ENCODE data around the gene GALNT9. TPM values are rescaled to one million over a fixed set of nuclear protein-coding genes. Genes with fewer than 3 reads are reported as not detected.

GALNT9 gene
- total and polyA plus RNA-seq, 2 donors (not counting 1 experiment from before 2014, with no cell fraction given) = 0.71 to 2.4 TPM

DNA sequence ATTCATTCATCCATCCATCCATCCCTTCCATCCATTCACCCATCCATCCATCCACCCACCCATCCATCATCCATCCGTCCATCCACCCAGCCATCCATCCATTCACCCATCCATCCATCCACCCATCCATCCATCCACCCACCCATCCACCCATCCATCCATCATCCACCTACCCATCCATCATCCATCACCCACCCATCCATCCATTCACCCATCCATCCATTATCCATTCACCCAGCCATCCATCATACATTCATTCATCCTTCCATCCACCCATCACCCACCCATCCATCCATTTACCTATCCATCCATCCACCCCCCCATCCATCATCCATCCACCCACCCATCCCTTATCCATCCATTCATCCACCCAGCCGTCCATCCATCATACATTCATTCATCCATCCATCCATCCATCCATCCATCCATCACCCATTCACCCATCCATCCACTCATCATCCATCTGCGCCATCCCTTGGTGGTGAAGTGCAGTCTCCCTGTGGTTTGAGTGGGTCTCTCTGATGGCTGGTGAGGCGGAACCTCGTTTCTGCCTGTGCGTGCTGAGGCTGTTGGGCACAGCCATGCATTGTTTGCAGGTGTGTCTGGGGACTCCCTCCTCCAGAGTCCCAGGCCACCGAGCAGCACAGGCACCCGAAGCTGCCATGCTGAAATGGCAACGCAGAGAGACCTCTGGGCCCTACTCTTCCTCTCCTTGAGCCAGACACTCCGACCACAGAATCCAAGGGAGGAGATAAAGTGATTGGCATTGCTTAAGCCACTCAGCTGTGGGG is 162.4 kb downstream of the GALNT9 start:
- POLR2A ChIA-PET = interaction anchor here (0.6 kb wide), 1 partner anchor 82 kb away, joined by 3 read pairs; no protein-coding TSS in a partner anchor
- Histone ChIP-seq H3K79me2 (ENCODE audit: control insufficient read depth, insufficient read depth, low read length) (no peaks in the 10 kb centered on the region), H3K27ac (ENCODE audit: low read length in 2 of 2) (no peak overlapping the region), H3K4me3 (ENCODE audit: control extremely low read depth in 1 of 5, extremely low read depth in 1 of 5, insufficient read depth in 1 of 5, low read depth in 2 of 5, low read length in 4 of 5) (no peak overlapping the region), H2AFZ (ENCODE audit: insufficient read depth, low read depth, low read length, poor library complexity, severe bottlenecking) (no peak overlapping the region), H3K9ac (ENCODE audit: low read length) (no peak overlapping the region), H3K36me3 (replicated peaks in 1 of 2; ENCODE audit: control extremely low read depth in 1 of 2, control insufficient read depth in 1 of 2, extremely low read depth in 1 of 2, insufficient read depth in 2 of 2, low read length in 1 of 2) (no peaks in the 10 kb centered on the region), H3K4me1 (ENCODE audit: control insufficient read depth in 2 of 2, insufficient read depth in 2 of 2, low read length in 2 of 2) (no peaks in the 10 kb centered on the region), H4K20me1 (ENCODE audit: control insufficient read depth, insufficient read depth, low read length, poor library complexity, severe bottlenecking) (no peaks in the 10 kb centered on the region), H3K9me3 (ENCODE audit: control extremely low read depth in 1 of 3, control insufficient read depth in 2 of 3, insufficient read depth in 1 of 3, low read length in 2 of 3) (peaks cover 0 to 9% (median 0%) of the 10 kb centered on the region in 3 donors), H3K27me3 (replicated peaks in 1 of 4; ENCODE audit: control extremely low read depth in 1 of 4, control insufficient read depth in 3 of 4, insufficient read depth in 4 of 4, low read length in 3 of 4) (peaks cover 0 to 18% (median under 1%) of the 10 kb centered on the region in 4 experiments), H3K4me2 (replicated peaks; ENCODE audit: low read depth, low read length, poor library complexity, severe bottlenecking) (no peak overlapping the region)
- intact Hi-C loops (cut with micrococcal nuclease) = no loop called here
- Mint-ChIP-seq H3K4me1 (no peaks in the 10 kb centered on the region), H3K27me3 (peaks cover 8% of the 10 kb centered on the region), H3K4me3 (no peak overlapping the region), H3K9me3 (ENCODE audit: insufficient read depth) (no peaks in the 10 kb centered on the region), H3K27ac (no peak overlapping the region)
- CTCF ChIA-PET = no interaction called here
- ATAC-seq (ENCODE audit: low read depth) (no peak), DNase-seq (no peak)
- WGBS (ENCODE audit: insufficient coverage) = 95% methylated on average over 7 of the region's 10 CpGs
- TF ChIP-seq, protein P1, sequence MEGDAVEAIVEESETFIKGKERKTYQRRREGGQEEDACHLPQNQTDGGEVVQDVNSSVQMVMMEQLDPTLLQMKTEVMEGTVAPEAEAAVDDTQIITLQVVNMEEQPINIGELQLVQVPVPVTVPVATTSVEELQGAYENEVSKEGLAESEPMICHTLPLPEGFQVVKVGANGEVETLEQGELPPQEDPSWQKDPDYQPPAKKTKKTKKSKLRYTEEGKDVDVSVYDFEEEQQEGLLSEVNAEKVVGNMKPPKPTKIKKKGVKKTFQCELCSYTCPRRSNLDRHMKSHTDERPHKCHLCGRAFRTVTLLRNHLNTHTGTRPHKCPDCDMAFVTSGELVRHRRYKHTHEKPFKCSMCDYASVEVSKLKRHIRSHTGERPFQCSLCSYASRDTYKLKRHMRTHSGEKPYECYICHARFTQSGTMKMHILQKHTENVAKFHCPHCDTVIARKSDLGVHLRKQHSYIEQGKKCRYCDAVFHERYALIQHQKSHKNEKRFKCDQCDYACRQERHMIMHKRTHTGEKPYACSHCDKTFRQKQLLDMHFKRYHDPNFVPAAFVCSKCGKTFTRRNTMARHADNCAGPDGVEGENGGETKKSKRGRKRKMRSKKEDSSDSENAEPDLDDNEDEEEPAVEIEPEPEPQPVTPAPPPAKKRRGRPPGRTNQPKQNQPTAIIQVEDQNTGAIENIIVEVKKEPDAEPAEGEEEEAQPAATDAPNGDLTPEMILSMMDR (IDR thresholded peaks at IDR 0.05) = no peak
- TF ChIP-seq EZH2 (IDR thresholded peaks at IDR 0.05; ENCODE audit: borderline replicate concordance, insufficient read depth, low read depth, low read length, poor library complexity, severe bottlenecking) = no peak

DNA sequence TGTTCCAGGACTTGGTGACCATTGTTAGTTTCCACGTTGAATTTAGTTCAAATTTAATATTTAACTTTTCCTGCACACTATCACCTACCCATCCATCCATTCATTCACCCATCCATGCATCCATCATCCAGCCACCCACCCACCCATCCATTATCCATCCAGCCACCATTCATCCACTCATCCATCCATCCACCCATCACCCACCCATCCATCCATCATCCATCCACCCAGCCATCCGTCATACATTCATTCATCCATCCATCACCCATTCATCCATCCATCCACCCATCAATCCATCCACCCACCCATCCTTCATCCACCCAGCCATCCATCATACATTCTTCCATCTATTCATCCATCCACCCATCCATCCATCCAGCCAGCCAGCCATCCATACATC is 163.3 kb downstream of the GALNT9 start:
- H3K27me3 ChIP-seq (replicated peaks in 1 of 4; ENCODE audit: control extremely low read depth in 1 of 4, control insufficient read depth in 3 of 4, insufficient read depth in 4 of 4, low read length in 3 of 4) = peaks cover 0 to 11% (median 0%) of the 10 kb centered on the region in 4 experiments
- CTCF ChIA-PET = no interaction called here
- no peak overlapping the region for H3K9ac ChIP-seq (ENCODE audit: low read length)
- no peaks in the 10 kb centered on the region for H3K4me1 Mint-ChIP-seq
- no peaks in the 10 kb centered on the region for H3K4me1 ChIP-seq (ENCODE audit: control insufficient read depth in 2 of 2, insufficient read depth in 2 of 2, low read length in 2 of 2)
- POLR2A ChIA-PET = no interaction called here
- H3K4me3 ChIP-seq (ENCODE audit: control extremely low read depth in 1 of 5, extremely low read depth in 1 of 5, insufficient read depth in 1 of 5, low read depth in 2 of 5, low read length in 4 of 5) = no peak overlapping the region
- ATAC-seq (ENCODE audit: low read depth) = no peak
- peaks cover 0 to 18% (median 0%) of the 10 kb centered on the region in 3 donors for H3K9me3 ChIP-seq (ENCODE audit: control extremely low read depth in 1 of 3, control insufficient read depth in 2 of 3, insufficient read depth in 1 of 3, low read length in 2 of 3)
- H3K79me2 ChIP-seq (ENCODE audit: control insufficient read depth, insufficient read depth, low read length) = no peaks in the 10 kb centered on the region
- no peak overlapping the region for H3K27ac ChIP-seq (ENCODE audit: low read length in 2 of 2)
- DNase-seq = no peak
- 84% methylated on average over 2 of the region's 2 CpGs for WGBS (ENCODE audit: insufficient coverage)
- H3K27ac Mint-ChIP-seq = no peak overlapping the region
- intact Hi-C loops (cut with micrococcal nuclease) = no loop called here
- no peak for TF ChIP-seq EZH2 (IDR thresholded peaks at IDR 0.05; ENCODE audit: borderline replicate concordance, insufficient read depth, low read depth, low read length, poor library complexity, severe bottlenecking)
- TF ChIP-seq, protein P1 (IDR thresholded peaks at IDR 0.05) = no peak
- H4K20me1 ChIP-seq (ENCODE audit: control insufficient read depth, insufficient read depth, low read length, poor library complexity, severe bottlenecking) = no peaks in the 10 kb centered on the region
- H3K4me2 ChIP-seq (replicated peaks; ENCODE audit: low read depth, low read length, poor library complexity, severe bottlenecking) = no peak overlapping the region
- H3K4me3 Mint-ChIP-seq = no peak overlapping the region
- no peaks in the 10 kb centered on the region for H3K36me3 ChIP-seq (replicated peaks in 1 of 2; ENCODE audit: control extremely low read depth in 1 of 2, control insufficient read depth in 1 of 2, extremely low read depth in 1 of 2, insufficient read depth in 2 of 2, low read length in 1 of 2)
- H3K27me3 Mint-ChIP-seq = peaks cover 8% of the 10 kb centered on the region
- H2AFZ ChIP-seq (ENCODE audit: insufficient read depth, low read depth, low read length, poor library complexity, severe bottlenecking) = no peak overlapping the region
- no peaks in the 10 kb centered on the region for H3K9me3 Mint-ChIP-seq (ENCODE audit: insufficient read depth)

All from B cell (primary cell).